ENCODE measurements around the gene PTGFRN. TPM values are rescaled to one million over a fixed set of nuclear protein-coding genes. Genes with fewer than 3 reads are reported as not detected.

The PTGFRN gene
- total and polyA plus RNA-seq, 2 of the 13 experiments (the other 11 are each of a cell fraction or from before 2014, with no cell fraction given), result 3.3 to 11.3 TPM

DNA sequence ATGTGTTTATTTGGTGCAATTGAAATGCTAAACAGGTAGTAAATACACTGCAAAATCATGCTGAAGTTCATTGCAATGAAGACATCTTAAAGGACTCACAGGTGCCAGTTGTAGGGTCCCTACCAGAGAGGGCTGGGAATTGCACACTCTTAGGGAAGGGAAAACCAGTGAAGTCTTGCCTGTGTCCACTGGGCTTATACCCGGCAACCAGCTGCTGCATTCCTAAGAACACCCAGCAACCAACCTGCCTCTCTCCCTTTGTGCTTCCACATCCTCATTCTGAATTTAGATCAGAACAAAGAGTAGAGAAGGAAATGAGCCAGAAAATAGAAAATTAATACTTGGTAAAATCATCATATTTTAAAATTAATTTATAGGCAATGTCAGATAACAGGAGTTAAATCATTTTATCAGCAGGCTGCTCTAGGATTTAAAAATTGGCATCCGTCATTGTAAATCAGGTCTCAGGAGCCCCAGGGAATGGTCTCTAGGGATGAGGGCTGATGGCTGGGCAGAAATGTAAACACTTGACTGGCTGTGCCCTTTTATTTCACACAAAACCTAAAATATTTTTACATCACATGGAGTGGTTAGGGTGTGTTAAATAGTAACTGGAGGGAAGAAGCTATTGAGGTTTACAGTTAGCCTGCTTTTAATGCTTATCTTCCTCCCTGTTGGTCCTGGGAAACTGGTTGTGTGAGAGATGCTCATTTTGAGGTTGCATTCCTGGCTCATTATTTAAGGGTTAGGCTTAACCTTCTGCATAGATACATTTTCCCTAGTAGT is 31.3 kb downstream of the PTGFRN start:
- Histone ChIP-seq H3K9ac (ENCODE audit: insufficient read depth, low read depth, low read length) (no peak overlapping the region), H3K9me3 (ENCODE audit: low read length) (no peaks in the 10 kb centered on the region), H3K4me2 (ENCODE audit: low read depth, low read length) (no peak overlapping the region), H3K27ac (ENCODE audit: extremely low read length, insufficient read depth, low read length) (no peak overlapping the region), H3K4me1 (ENCODE audit: insufficient read depth, low read length) (no peaks in the 10 kb centered on the region), H3K27me3 (ENCODE audit: control insufficient read depth in 1 of 2, insufficient read depth in 2 of 2, low read length in 2 of 2) (no peaks in the 10 kb centered on the region), H4K20me1 (ENCODE audit: insufficient read depth, low read length) (no peaks in the 10 kb centered on the region), H3K36me3 (replicated peaks in 1 of 2; ENCODE audit: control insufficient read depth in 1 of 2, insufficient read depth in 2 of 2, low read length in 2 of 2) (no peaks in the 10 kb centered on the region; a peak in 1 of 5 replicates), H3K4me3 (replicated peaks in 1 of 3; ENCODE audit: insufficient read depth in 1 of 3, low read depth in 2 of 3, low read length in 3 of 3) (no peak overlapping the region), H3K79me2 (ENCODE audit: insufficient read depth, low read length) (no peaks in the 10 kb centered on the region), H2AFZ (ENCODE audit: low read length) (no peak overlapping the region)
- BruUV-seq (replicated peaks), result no TSS peak
- intact Hi-C loops (cut with micrococcal nuclease; ENCODE audit: unreplicated experiment) (no loop called here), in situ Hi-C loops (cut with HindIII; ENCODE audit: extremely low pct_ligation_motif_present, low pct_unique_long_range_greater_than_20kb) (no loop called here)
- FAIRE-seq (no peak), ATAC-seq (no peak), DNase-seq (ENCODE audit: low spot score) (no peak)
- TF ChIP-seq, protein P1, sequence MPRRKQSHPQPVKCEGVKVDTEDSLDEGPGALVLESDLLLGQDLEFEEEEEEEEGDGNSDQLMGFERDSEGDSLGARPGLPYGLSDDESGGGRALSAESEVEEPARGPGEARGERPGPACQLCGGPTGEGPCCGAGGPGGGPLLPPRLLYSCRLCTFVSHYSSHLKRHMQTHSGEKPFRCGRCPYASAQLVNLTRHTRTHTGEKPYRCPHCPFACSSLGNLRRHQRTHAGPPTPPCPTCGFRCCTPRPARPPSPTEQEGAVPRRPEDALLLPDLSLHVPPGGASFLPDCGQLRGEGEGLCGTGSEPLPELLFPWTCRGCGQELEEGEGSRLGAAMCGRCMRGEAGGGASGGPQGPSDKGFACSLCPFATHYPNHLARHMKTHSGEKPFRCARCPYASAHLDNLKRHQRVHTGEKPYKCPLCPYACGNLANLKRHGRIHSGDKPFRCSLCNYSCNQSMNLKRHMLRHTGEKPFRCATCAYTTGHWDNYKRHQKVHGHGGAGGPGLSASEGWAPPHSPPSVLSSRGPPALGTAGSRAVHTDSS (CRISPR knock-in tag; conservative IDR thresholded peaks at IDR 0.05), result no peak
- TF ChIP-seq ZNF441 (CRISPR knock-in tag; IDR thresholded peaks at IDR 0.05; ENCODE audit: borderline replicate concordance), result no peak
- TF ChIP-seq ZNF589 (CRISPR knock-in tag; conservative IDR thresholded peaks at IDR 0.05), result no peak
- no peak for TF ChIP-seq STAT5B (CRISPR knock-in tag; IDR thresholded peaks at IDR 0.05)
- TF ChIP-seq, protein P2, sequence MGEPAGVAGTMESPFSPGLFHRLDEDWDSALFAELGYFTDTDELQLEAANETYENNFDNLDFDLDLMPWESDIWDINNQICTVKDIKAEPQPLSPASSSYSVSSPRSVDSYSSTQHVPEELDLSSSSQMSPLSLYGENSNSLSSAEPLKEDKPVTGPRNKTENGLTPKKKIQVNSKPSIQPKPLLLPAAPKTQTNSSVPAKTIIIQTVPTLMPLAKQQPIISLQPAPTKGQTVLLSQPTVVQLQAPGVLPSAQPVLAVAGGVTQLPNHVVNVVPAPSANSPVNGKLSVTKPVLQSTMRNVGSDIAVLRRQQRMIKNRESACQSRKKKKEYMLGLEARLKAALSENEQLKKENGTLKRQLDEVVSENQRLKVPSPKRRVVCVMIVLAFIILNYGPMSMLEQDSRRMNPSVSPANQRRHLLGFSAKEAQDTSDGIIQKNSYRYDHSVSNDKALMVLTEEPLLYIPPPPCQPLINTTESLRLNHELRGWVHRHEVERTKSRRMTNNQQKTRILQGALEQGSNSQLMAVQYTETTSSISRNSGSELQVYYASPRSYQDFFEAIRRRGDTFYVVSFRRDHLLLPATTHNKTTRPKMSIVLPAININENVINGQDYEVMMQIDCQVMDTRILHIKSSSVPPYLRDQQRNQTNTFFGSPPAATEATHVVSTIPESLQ (CRISPR knock-in tag; conservative IDR thresholded peaks at IDR 0.05), result no peak
- TF ChIP-seq REL (CRISPR knock-in tag; conservative IDR thresholded peaks at IDR 0.05), result no peak
- no peak for TF ChIP-seq ZSCAN30 (CRISPR knock-in tag; IDR thresholded peaks at IDR 0.05)
- no peak for TF ChIP-seq ZNF432 (CRISPR knock-in tag; IDR thresholded peaks at IDR 0.05; ENCODE audit: borderline replicate concordance)
- no peak for TF ChIP-seq IKZF4 (CRISPR knock-in tag; IDR thresholded peaks at IDR 0.05; ENCODE audit: borderline replicate concordance, low read depth, not compliant biosample characterization)
- no peak for TF ChIP-seq ZNF761 (CRISPR knock-in tag; conservative IDR thresholded peaks at IDR 0.05)
- TF ChIP-seq JUN (CRISPR knock-in tag; IDR thresholded peaks at IDR 0.05), result no peak
- POLR2A ChIA-PET, result no interaction called here
- WGBS (ENCODE audit: low lambda C conversion rate), result 82% methylated on average over 2 of the region's 2 CpGs
- CTCF ChIA-PET (ENCODE audit: low intra/inter-chr PET ratio, low total read pairs), result no interaction called here

All from HepG2 (cell line).